ENCODE measurements around the gene TAF4. TPM values are rescaled to one million over a fixed set of nuclear protein-coding genes. Genes with fewer than 3 reads are reported as not detected.
"Not testable (repeated sequence)": the region's sequence is repeated elsewhere in the genome, so short reads cannot be mapped to it uniquely, and the experiment has no call there.

The TAF4 gene
- total RNA-seq, 4 donors from 2014 or later: 7.1 to 15.9 (median 11.9) TPM

DNA sequence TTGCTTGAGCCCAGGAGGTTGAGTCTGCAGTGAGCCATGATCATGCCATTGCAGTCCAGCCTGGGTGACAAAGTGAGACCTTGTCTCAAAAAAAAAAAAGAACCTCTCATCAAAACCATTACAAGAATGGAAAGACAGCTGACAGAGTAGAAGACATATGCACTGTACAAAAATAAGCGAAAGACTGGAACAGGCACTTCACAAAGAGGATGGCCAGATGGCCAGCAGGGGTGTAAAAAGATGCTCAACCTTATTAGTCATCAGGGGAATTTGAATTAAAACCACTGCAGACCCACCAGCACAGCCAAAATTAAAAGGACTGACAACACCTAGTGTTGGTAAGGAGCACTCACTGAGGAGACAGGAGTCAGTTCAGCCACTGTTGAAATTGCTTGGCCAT is 13.5 kb upstream of the TAF4 start:
- ATAC-seq (ENCODE audit: low FRiP score) (no peak), DNase-seq (ENCODE audit: low spot score) (no peak)
- TF ChIP-seq, protein P1, sequence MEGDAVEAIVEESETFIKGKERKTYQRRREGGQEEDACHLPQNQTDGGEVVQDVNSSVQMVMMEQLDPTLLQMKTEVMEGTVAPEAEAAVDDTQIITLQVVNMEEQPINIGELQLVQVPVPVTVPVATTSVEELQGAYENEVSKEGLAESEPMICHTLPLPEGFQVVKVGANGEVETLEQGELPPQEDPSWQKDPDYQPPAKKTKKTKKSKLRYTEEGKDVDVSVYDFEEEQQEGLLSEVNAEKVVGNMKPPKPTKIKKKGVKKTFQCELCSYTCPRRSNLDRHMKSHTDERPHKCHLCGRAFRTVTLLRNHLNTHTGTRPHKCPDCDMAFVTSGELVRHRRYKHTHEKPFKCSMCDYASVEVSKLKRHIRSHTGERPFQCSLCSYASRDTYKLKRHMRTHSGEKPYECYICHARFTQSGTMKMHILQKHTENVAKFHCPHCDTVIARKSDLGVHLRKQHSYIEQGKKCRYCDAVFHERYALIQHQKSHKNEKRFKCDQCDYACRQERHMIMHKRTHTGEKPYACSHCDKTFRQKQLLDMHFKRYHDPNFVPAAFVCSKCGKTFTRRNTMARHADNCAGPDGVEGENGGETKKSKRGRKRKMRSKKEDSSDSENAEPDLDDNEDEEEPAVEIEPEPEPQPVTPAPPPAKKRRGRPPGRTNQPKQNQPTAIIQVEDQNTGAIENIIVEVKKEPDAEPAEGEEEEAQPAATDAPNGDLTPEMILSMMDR (IDR thresholded peaks at IDR 0.05): no peak

DNA sequence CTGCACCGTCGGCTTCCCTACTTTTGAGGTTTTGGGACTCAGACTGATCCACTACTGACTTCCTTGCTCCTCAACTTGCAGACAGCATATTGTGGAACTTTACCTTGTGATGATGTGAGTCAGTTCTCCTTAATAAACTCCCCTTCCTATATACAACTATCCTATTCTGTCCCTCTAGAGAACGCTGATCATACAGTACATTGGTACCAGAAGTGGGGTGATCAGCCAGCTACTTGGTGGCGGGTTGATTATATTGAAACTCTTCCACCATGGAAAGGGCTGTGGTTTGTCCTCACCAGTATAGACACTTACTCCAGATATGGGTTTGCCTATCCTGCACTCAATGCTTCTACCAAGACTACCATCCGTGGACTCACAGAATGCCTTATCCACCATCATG is 7.6 kb upstream of the TAF4 start:
- DNase-seq (ENCODE audit: low spot score) (no peak), ATAC-seq (ENCODE audit: low FRiP score) (no peak)
- TF ChIP-seq, protein P1 (IDR thresholded peaks at IDR 0.05): no peak

DNA sequence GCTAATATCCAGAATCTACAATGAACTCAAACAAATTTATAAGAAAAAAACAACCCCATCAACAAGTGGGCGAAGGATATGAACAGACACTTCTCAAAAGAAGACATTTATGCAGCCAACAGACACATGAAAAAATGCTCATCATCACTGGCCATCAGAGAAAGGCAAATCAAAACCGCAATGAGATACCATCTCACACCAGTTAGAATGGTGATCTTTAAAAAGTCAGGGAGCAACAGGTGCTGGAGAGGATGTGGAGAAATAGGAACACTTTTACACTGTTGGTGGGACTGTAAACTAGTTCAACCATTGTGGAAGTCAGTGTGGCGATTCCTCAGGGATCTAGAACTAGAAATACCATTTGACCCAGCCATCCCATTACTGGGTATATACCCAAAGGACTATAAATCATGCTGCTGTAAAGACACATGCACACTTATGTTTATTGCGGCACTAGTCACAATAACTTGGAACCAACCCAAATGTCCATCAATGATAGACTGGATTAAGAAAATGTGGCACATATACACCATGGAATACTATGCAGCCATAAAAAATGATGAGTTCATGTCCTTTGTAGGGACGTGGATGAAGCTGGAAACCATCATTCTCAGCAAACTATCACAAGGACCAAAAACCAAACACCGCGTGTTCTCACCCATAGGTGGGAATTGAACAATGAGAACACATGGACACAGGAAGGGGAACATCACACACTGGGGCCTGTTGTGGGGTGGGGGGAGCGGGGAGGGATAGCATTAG is 6.2 kb upstream of the TAF4 start:
- not testable (repeated sequence) for ATAC-seq (ENCODE audit: low FRiP score); DNase-seq (ENCODE audit: low spot score)

DNA sequence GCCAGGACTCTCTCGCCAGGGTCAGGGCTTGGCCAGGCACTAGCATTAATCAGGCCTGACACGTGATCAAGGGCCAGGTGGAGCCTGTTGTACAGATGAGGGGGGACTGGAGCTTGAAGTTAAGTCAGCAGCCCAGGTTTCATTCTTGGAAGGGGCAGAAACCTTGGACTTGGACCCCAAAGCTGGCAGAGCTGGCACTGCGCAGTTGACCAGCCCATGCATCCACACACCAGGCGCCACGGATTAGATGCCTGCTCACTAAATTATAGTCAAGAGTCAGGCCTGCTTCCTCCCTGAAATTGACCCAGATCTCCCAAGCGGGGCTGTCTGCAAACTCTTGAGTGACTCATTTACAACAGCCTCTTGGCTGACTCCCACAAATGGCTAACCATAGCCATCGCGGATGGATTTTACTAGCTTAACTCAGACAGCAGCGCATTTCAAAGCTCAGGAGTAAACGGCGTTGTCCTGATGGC is 4.1 kb upstream of the TAF4 start:
- no peak for DNase-seq (ENCODE audit: low spot score)
- TF ChIP-seq, protein P1 (IDR thresholded peaks at IDR 0.05): no peak
- ATAC-seq (ENCODE audit: low FRiP score): no peak

DNA sequence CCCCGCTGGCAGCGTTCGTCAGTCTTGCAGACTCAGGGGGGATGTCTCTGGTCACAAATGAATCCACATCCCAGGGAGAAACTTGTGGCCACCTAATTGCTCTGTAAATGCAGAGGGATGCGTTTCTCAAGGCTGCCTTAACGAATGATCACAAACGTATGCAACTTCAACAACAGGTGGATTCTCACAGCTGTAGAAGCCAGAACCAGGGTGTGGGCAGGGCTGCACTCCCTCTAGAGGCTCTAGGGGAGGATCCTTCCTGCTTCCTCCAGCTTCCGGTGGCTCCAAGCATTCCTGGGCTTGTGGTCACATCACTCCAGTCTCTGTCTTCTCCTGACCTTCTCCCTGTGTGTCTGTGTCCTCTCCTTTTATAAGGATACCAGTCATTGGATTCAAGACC is 3.3 kb upstream of the TAF4 start:
- TF ChIP-seq, protein P1 (IDR thresholded peaks at IDR 0.05): no peak
- ATAC-seq (ENCODE audit: low FRiP score) (no peak), DNase-seq (ENCODE audit: low spot score) (no peak)

DNA sequence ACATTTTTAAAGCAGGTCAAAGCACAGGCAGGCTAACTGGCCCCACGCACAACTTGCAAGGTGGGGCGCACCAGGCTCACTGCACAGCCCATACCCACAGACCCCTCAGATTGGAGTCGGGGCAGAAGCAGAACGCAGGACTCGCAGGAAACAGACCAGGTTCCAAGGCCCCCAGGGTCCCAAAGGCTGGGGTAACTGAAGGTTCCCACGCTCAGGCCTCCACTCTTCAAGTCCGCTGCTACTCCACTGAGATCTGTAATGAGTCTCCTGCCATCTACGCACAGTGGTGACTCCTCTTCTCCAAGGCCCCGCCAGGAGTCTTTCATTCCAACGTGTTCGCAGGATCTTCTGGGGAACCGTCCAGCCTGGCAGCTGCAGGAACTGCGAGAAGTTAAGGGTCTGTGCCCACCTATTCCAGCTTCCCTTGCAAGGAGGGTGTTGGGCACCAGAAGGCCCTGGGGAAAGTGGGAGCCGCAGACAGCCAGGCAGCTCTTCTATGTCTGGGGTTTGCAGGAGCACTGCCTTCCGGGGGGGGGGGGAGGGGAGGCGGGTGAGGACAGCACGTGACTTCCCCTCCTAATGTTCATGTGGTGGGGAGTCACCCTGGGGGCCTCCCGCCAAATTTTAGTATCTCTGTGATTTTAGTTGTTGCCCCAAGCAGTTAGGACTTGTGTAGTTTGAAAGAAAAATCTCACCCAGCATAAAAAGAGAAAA is 2.0 kb upstream of the TAF4 start:
- DNase-seq (ENCODE audit: low spot score) (no peak), ATAC-seq (ENCODE audit: low FRiP score) (no peak)
- TF ChIP-seq, protein P1 (IDR thresholded peaks at IDR 0.05): no peak

DNA sequence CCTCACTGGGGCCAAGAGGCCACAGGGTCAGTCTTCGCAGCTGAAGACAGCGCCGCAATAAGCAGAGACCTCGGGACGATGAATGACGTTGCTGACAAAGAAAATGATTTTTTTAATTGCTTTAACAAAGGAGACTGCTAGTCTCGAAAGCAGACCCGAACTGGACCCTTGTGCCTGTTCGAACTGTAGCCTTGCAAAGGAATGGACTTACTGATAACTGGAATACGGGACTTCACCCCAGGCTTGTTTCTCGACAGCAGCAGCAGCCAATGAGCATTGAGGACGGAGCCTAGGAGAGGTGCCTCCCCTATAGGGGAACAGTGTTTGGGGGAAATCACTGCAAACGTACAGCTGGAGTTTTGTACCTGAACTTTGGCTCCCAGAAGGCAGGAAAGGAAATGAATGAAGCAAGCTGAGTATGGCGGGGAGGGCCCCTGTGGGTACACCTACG is 1.3 kb upstream of the TAF4 start:
- DNase-seq (ENCODE audit: low spot score): no peak
- TF ChIP-seq, protein P1 (IDR thresholded peaks at IDR 0.05): no peak

More for the DNA sequence above, 1.3 kb upstream of the TAF4 start:
- no peak for ATAC-seq (ENCODE audit: low FRiP score)

Measured in omental fat pad (tissue), 4 donors.